Measurements from ENCODE around the gene NYAP1. TPM values are rescaled to one million over a fixed set of nuclear protein-coding genes. Genes with fewer than 3 reads are reported as not detected.

NYAP1 gene
- total RNA-seq, 1 donor from 2014 or later, result 1.7 TPM

Small RNAs within 50 kb of the gene (small RNA-seq; reads per million reads assigned to genes)
- gene RN7SL416P (ENCODE audit: low replicate concordance), result not detected

Other genes with a start within 250 kb of the NYAP1 start
- gene SPDYE3, start 176.2 kb upstream of the NYAP1 start, total RNA-seq, result not detected
- 13.4 TPM for gene PILRB, start 125.8 kb upstream of the NYAP1 start, total RNA-seq
- gene PILRA, start 110.4 kb upstream of the NYAP1 start, total RNA-seq, result 3.2 TPM
- gene ZCWPW1, start 55.2 kb upstream of the NYAP1 start, total RNA-seq, result 4.7 TPM
- gene MEPCE, start 54.1 kb upstream of the NYAP1 start, total RNA-seq, result 16.2 TPM
- gene PPP1R35, start 47.4 kb upstream of the NYAP1 start, total RNA-seq, result 8.1 TPM
- 0.49 TPM for gene SPACDR, start 19.7 kb upstream of the NYAP1 start, total RNA-seq
- 18.8 TPM for gene TSC22D4, start 4.7 kb upstream of the NYAP1 start, total RNA-seq
- 5.2 TPM for gene AGFG2, start 55.3 kb downstream of the NYAP1 start, total RNA-seq
- gene SAP25, start 90.0 kb downstream of the NYAP1 start, total RNA-seq, result 0.39 TPM
- gene LRCH4, start 102.2 kb downstream of the NYAP1 start, total RNA-seq, result 13.3 TPM
- 0.20 TPM for gene FBXO24, start 102.4 kb downstream of the NYAP1 start, total RNA-seq
- gene PCOLCE, start 118.4 kb downstream of the NYAP1 start, total RNA-seq, result 102 TPM
- 5.8 TPM for gene MOSPD3, start 128.6 kb downstream of the NYAP1 start, total RNA-seq
- 1.4 TPM for gene TFR2, start 157.6 kb downstream of the NYAP1 start, total RNA-seq
- not detected for gene ACTL6B, start 172.5 kb downstream of the NYAP1 start, total RNA-seq
- gene GNB2, start 189.8 kb downstream of the NYAP1 start, total RNA-seq, result 69.4 TPM
- gene GIGYF1, start 210.3 kb downstream of the NYAP1 start, total RNA-seq, result 17.9 TPM
- gene POP7, start 222.2 kb downstream of the NYAP1 start, total RNA-seq, result 23.9 TPM
- gene EPO, start 236.5 kb downstream of the NYAP1 start, total RNA-seq, result not detected
- gene ZAN, start 249.7 kb downstream of the NYAP1 start, total RNA-seq, result not detected